K562 (cell line): ENCODE results near the gene SLC34A3. TPM values are rescaled to one million over a fixed set of nuclear protein-coding genes. Genes with fewer than 3 reads are reported as not detected.

Experiments used
- CBX2 ChIP-seq: fragments of 200-600 bp; sonication (generic); IDR thresholded peaks from one replicate; pipeline ENCODE4 v1.6.1; 2012; ENCODE audit warnings: mild to moderate bottlenecking, low read length, inconsistent platforms; ENCODE audit not compliant: insufficient read depth, poor library complexity, severe bottlenecking
- DMBX1 ChIP-seq: fragments of 250-450 bp; sonication (Bioruptor Pico); IDR thresholded peaks from 2 replicates; pipeline ENCODE4 v1.8.0; 2022; ENCODE audit warnings: inconsistent platforms, mild to moderate bottlenecking, moderate library complexity, borderline replicate concordance
- GABPB2 ChIP-seq: fragments of 250-450 bp; sonication (Bioruptor Pico); conservative IDR thresholded peaks from 2 replicates; pipeline ENCODE4 v1.5.1; 2021; ENCODE audit warnings: mild to moderate bottlenecking
- KDM2B ChIP-seq: fragments of 250-450 bp; sonication (Bioruptor Pico); IDR thresholded peaks from 2 replicates; pipeline ENCODE4 v1.8.0; 2021; ENCODE audit warnings: mild to moderate bottlenecking, moderate library complexity
- MCM5 ChIP-seq: fragments of 450-650 bp; IDR thresholded peaks from 2 replicates; pipeline ENCODE4 v1.6.1; 2016; ENCODE audit warnings: low read depth
- MED1 ChIP-seq: sonication (generic); formaldehyde crosslinking; IDR thresholded peaks from 2 replicates; pipeline ENCODE4 v1.8.1; 2023; ENCODE audit warnings: missing genetic modification reagents, borderline replicate concordance
- NR4A1 ChIP-seq, 2 experiments: fragments of 250-450 bp in 1 of 2; fragments of 450-650 bp in 1 of 2; sonication (Bioruptor Pico) in 1 of 2; IDR thresholded peaks; 2 replicates each; pipeline versions ENCODE4 v1.4.0 to v1.6.1; 2016 to 2020; ENCODE audit warnings: mild to moderate bottlenecking in 2 of 2, missing compliant biosample characterization in 1 of 2, missing genetic modification characterization in 1 of 2, moderate library complexity in 1 of 2
- POLR3G ChIP-seq: IDR thresholded peaks from 2 replicates; pipeline ENCODE4 v1.6.1; 2011; ENCODE audit not compliant: insufficient read length, insufficient replicate concordance; ENCODE audit errors: extremely low read depth
- RB1 ChIP-seq: fragments of 450-650 bp; IDR thresholded peaks from 2 replicates; pipeline ENCODE4 v1.6.1; 2017; ENCODE audit warnings: low read depth, mild to moderate bottlenecking
- RBM17 ChIP-seq: fragments of 200-400 bp; formaldehyde crosslinking; IDR thresholded peaks from 2 replicates; pipeline ENCODE4 v1.6.1; 2017; ENCODE audit warnings: low read depth, mild to moderate bottlenecking, low read length, borderline replicate concordance
- RFX5 ChIP-seq: IDR thresholded peaks from 2 replicates; pipeline ENCODE4 v1.6.1; 2011; ENCODE audit warnings: low read depth, mild to moderate bottlenecking, improper control_type of control experiment, low read length
- TSC22D4 ChIP-seq: fragments of 450-650 bp; IDR thresholded peaks from 2 replicates; pipeline ENCODE4 v1.6.1; 2016; ENCODE audit warnings: missing genetic modification characterization, missing biosample characterization, control low read depth
- USF2 ChIP-seq: sonication (generic); formaldehyde crosslinking; IDR thresholded peaks from 2 replicates; pipeline ENCODE4 v1.5.0; 2020; ENCODE audit warnings: missing genetic modification reagents
- ZBTB1 ChIP-seq: sonication (generic); formaldehyde crosslinking; IDR thresholded peaks from 2 replicates; pipeline ENCODE4 v1.8.1; 2023; ENCODE audit warnings: missing genetic modification reagents, low read depth, mild to moderate bottlenecking, borderline replicate concordance
- ZBTB11 ChIP-seq, 3 experiments: fragments of 200-800 bp in 1 of 3; fragments of 250-450 bp in 1 of 3; fragments of 450-650 bp in 1 of 3; sonication (Bioruptor Pico) in 1 of 3; sonication (Bioruptor generic) in 1 of 3; formaldehyde crosslinking in 1 of 3; IDR thresholded peaks; 2 replicates each; pipeline versions ENCODE4 v1.6.1 to v1.8.0; 2016 to 2022; ENCODE audit warnings: mild to moderate bottlenecking in 2 of 3, missing genetic modification characterization in 2 of 3, missing compliant biosample characterization in 1 of 3, moderate library complexity in 1 of 3
- ZFP1 ChIP-seq: fragments of 450-650 bp; formaldehyde crosslinking; IDR thresholded peaks from 2 replicates; pipeline ENCODE4 v1.4.0; 2020; ENCODE audit warnings: mild to moderate bottlenecking, mixed read lengths
- ZKSCAN1 ChIP-seq: fragments of 150-350 bp; IDR thresholded peaks from 2 replicates; pipeline ENCODE4 v1.6.1; 2016; ENCODE audit warnings: low read depth, low read length
- ZNF143 ChIP-seq: sonication (generic); formaldehyde crosslinking; IDR thresholded peaks from 2 replicates; pipeline ENCODE4 v1.9.0; 2022; ENCODE audit warnings: mild to moderate bottlenecking, missing genetic modification reagents
- ZNF175 ChIP-seq: fragments of 200-800 bp; sonication (Bioruptor generic); IDR thresholded peaks from 2 replicates; pipeline ENCODE4 v1.6.1; 2016; ENCODE audit warnings: low read depth, mild to moderate bottlenecking, missing genetic modification characterization, missing compliant biosample characterization
- ZNF197 ChIP-seq: fragments of 200-800 bp; sonication (Bioruptor generic); IDR thresholded peaks from 2 replicates; pipeline ENCODE4 v1.6.1; 2016; ENCODE audit warnings: low read depth, missing genetic modification characterization, missing compliant biosample characterization
- ZNF444 ChIP-seq: fragments of 250-450 bp; sonication (Bioruptor Pico); IDR thresholded peaks from 2 replicates; pipeline ENCODE4 v1.4.0; 2020; ENCODE audit warnings: mild to moderate bottlenecking, moderate library complexity
- ZNF584 ChIP-seq: fragments of 200-800 bp; sonication (Bioruptor generic); IDR thresholded peaks from 2 replicates; pipeline ENCODE4 v1.6.1; 2016; ENCODE audit warnings: low read depth, mild to moderate bottlenecking, missing genetic modification characterization, missing compliant biosample characterization
- ZNF668 ChIP-seq: fragments of 250-450 bp; sonication (Bioruptor Pico); IDR thresholded peaks from 2 replicates; pipeline ENCODE4 v1.8.0; 2022; ENCODE audit warnings: mild to moderate bottlenecking, inconsistent platforms
- polyA plus RNA-seq, 8 experiments: library from polyadenylated mRNA; depleted of rRNA in 4 of 8; stranded (reverse) in 5 of 8; unstranded in 3 of 8; fragments of >200 nt; fragmentation: Nextera tagmentation in 2 of 8; fragmentation: Illumina TruSeq in 1 of 8; extraction: Ambion mirVana in 2 of 8; extraction: Trizol in 1 of 8; gene quantifications; 2 replicates each; pipeline versions ENCODE4 v1.2.1 to v1.2.3, GENCODE V29; 2011 to 2014; ENCODE audit warnings: inconsistent platforms in 1 of 8, missing spikeins in 1 of 8
- total RNA-seq, 7 experiments: library from RNA; depleted of rRNA in 6 of 7; stranded (reverse); fragments of >200 nt in 6 of 7; fragmentation: Illumina TruSeq in 2 of 7; extraction: Trizol in 2 of 7; gene quantifications; 2 replicates each; pipeline versions ENCODE4 v1.2.1 to v1.2.3, GENCODE V29; 2011 to 2021; ENCODE audit warnings: low replicate concordance in 1 of 7

Gene SLC34A3
- total and polyA plus RNA-seq, 9 of the 15 experiments (the other 6 are each of a cell fraction or from before 2014, with no cell fraction given), result not detected

DNA sequence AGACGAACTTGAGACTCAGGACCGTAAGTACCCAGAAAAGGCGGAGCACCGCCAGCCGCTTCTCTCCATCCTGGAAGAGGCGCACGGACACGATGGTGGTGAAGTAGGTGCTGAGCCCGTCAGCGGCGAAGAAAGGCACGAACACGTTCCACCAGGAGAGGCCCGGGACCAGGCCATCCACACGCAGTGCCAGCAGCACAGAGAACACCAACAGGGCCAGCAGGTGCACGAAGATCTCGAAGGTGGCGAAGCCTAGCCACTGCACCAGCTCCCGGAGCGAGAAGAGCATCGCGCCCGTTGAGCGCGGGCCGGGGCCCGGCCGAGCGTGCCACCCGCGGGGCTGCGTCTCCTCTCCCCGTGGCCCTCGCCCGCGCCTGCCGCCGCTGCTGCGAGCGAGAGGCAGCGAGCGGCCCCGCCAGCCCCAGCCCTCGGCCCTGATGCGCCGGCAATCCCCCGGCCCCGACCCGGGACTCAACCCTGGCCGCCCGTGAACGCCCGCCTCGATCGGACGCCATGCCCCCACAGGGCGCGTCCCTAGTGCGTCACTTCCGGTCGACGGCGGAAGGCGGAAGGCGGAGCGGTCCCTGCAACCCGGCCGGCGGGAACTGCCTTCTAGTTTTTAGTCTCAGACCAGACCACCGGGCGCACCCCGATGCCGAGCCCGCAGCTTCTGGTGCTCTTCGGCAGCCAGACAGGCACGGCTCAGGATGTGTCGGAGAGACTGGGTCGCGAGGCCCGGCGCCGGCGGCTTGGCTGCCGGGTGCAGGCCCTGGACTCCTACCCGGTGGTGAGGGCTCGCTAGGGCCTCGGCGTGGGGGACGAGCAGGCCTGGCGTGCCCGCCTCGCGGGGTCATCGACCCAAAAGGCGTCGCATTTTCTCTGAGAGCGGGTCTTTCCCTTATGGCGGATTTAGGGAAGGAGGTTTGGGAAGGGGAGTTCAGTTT is 25.3 kb upstream of the SLC34A3 start, which contains the start of the genes NDOR1 and TMEM203 (continued):
- TF ChIP-seq USF2, result no peak
- TF ChIP-seq ZKSCAN1, result 0 out of 2 replicates have a peak, but pooled peaks have one; percentile 34
- no peak for TF ChIP-seq ZNF197
- TF ChIP-seq RFX5, result no peak
- TF ChIP-seq ZFP1 (CRISPR knock-in tag), result no peak
- TF ChIP-seq ZNF668, result no peak
- TF ChIP-seq KDM2B (CRISPR knock-in tag), result no peak
- peak; percentile 96 for TF ChIP-seq RB1
- no peak for TF ChIP-seq GABPB2 (CRISPR knock-in tag)
- no peak for TF ChIP-seq NR4A1 (CRISPR knock-in tag; IDR thresholded peaks at IDR 0.05)
- TF ChIP-seq NR4A1 (tag; IDR thresholded peaks at IDR 0.05), result no peak
- no peak for TF ChIP-seq ZNF584
- TF ChIP-seq RBM17, result no peak
- TF ChIP-seq TSC22D4 (tag), result no peak
- no peak for TF ChIP-seq ZNF175 (CRISPR knock-in tag)
- no peak for TF ChIP-seq CBX2
- no peak for TF ChIP-seq ZNF143
- no peak for TF ChIP-seq MCM5
- TF ChIP-seq ZBTB11 (CRISPR knock-in tag; IDR thresholded peaks at IDR 0.05), result peak; percentile 82 to 95 (median 91); a peak in 5 of 6 replicates
- no peak for TF ChIP-seq ZBTB1
- no peak for TF ChIP-seq MED1 (CRISPR knock-in tag)
- no peak for TF ChIP-seq ZNF444 (CRISPR knock-in tag)
- no peak for TF ChIP-seq DMBX1 (CRISPR knock-in tag)
- TF ChIP-seq POLR3G, result no peak
